ENCODE data around the gene COBL. TPM values are rescaled to one million over a fixed set of nuclear protein-coding genes. Genes with fewer than 3 reads are reported as not detected.

Gene COBL
- total and polyA plus RNA-seq, 2 of the 8 experiments (the other 6 are each of a cell fraction or from before 2014, with no cell fraction given): 13.8 to 40.4 TPM

- CTCF ChIA-PET (ENCODE audit: partially characterized antibody): interaction anchor here (1.0 to 3.3 kb wide), 7 partner anchors 13 to 127 kb away, joined by 3 to 12 read pairs (median 3); no protein-coding TSS in a partner anchor
- Histone ChIP-seq H3K9ac (replicated peaks in 1 of 4; ENCODE audit: extremely low read depth in 1 of 4, low read depth in 3 of 4, low read length in 3 of 4) (no peak overlapping the region; a peak in 1 of 7 replicates), H2BK12ac (ENCODE audit: low read depth, low read length) (no peak overlapping the region), H3K18ac (ENCODE audit: extremely low read depth, low read length) (no peak overlapping the region), H3K27ac (ENCODE audit: low read depth, low read length) (no peak overlapping the region), H3K4me1 (replicated peaks in 1 of 4; ENCODE audit: control insufficient read depth in 3 of 4, insufficient read depth in 4 of 4, low read length in 3 of 4) (peaks cover 2 to 9% (median 7%) of the 10 kb centered on the region in 4 experiments; a peak in 6 of 7 replicates), H3K4me3 (ENCODE audit: extremely low read depth in 1 of 4, insufficient read depth in 2 of 4, low read depth in 3 of 4, low read length in 4 of 4) (no peak overlapping the region), H4K20me1 (replicated peaks in 1 of 2; ENCODE audit: control insufficient read depth in 1 of 2, insufficient read depth in 2 of 2, low read length in 2 of 2) (peaks cover 0 to 3% of the 10 kb centered on the region in 2 experiments), H3K4me2 (ENCODE audit: insufficient read depth in 1 of 2, low read depth in 2 of 2, low read length in 2 of 2) (0 out of 4 replicates have a peak overlapping the region, but pooled peaks of 1 of the 2 experiments have one; percentile 18), H3K14ac (ENCODE audit: insufficient read length) (no peak overlapping the region), H2BK20ac (ENCODE audit: low read length) (no peak overlapping the region), H3K4ac (replicated peaks; ENCODE audit: insufficient read length, low read depth, low read length) (no peak overlapping the region), H3K9me3 (ENCODE audit: insufficient read depth in 2 of 2, low read depth in 1 of 2, low read length in 1 of 2) (no peaks in the 10 kb centered on the region), H2BK5ac (ENCODE audit: low read depth, low read length) (no peak overlapping the region), H3K27me3 (replicated peaks in 1 of 4; ENCODE audit: control insufficient read depth in 3 of 4, extremely low read depth in 1 of 4, insufficient read depth in 3 of 4, low read length in 3 of 4) (no peaks in the 10 kb centered on the region), H3K23me2 (ENCODE audit: low read depth, low read length) (0 out of 2 replicates have a peak, but pooled peaks cover 2% of the 10 kb centered on the region), H3K23ac (ENCODE audit: insufficient read length) (no peak overlapping the region), H2AFZ (ENCODE audit: low read length) (no peak overlapping the region), H3K36me3 (ENCODE audit: control insufficient read depth in 2 of 4, insufficient read depth in 4 of 4, low read length in 3 of 4) (peaks cover 0 to 7% (median 3%) of the 10 kb centered on the region in 4 experiments; a peak in 4 of 8 replicates), H4K91ac (replicated peaks; ENCODE audit: insufficient read length, low read length) (peak overlapping the region; percentile 2), H3K79me2 (ENCODE audit: control insufficient read depth in 1 of 2, insufficient read depth in 2 of 2, low read length in 2 of 2) (no peaks in the 10 kb centered on the region), H2BK120ac (replicated peaks; ENCODE audit: low read depth, low read length) (no peak overlapping the region), H4K8ac (ENCODE audit: extremely low read depth, insufficient read depth, low read length) (no peak overlapping the region), H4K5ac (ENCODE audit: insufficient read length, low read depth, low read length) (no peak overlapping the region), H3K79me1 (ENCODE audit: low read depth, low read length) (no peaks in the 10 kb centered on the region), H2AK5ac (ENCODE audit: low read depth, low read length) (peak overlapping the region; percentile 30; the same call in 1 of the 2 replicates), H2BK15ac (ENCODE audit: low read length) (no peak overlapping the region), H3K56ac (replicated peaks; ENCODE audit: insufficient read length, low read depth, low read length) (no peak overlapping the region)
- WGBS, 2 experiments (ENCODE audit: extremely low coverage in 1 of 2, insufficient coverage in 1 of 2, insufficient read length in 1 of 2, insufficient replicate concordance in 2 of 2, low coverage in 1 of 2, low lambda C conversion rate in 2 of 2, missing lambda C conversion rate in 1 of 2): 79% methylated on average over 6 of the region's 8 CpGs; no CpG with 5 or more reads in 1 of the 2 experiments
- no peak for FAIRE-seq
- POLR2A ChIA-PET (ENCODE audit: partially characterized antibody): no interaction called here
- DNase-seq (ENCODE audit: low read depth in 1 of 2, low spot score in 2 of 2): no peak
- no peak for TF ChIP-seq SAP30 (IDR thresholded peaks at IDR 0.05; ENCODE audit: insufficient read depth, insufficient replicate concordance, low read length)
- TF ChIP-seq CTBP2 (IDR thresholded peaks at IDR 0.05; ENCODE audit: borderline replicate concordance, insufficient read depth, insufficient read length, low read length): no peak
- no peak for TF ChIP-seq RXRA (IDR thresholded peaks at IDR 0.05; ENCODE audit: insufficient read depth, low read depth, low read length)
- no peak for TF ChIP-seq PHF8 (conservative IDR thresholded peaks at IDR 0.05; ENCODE audit: low read depth, low read length)
- TF ChIP-seq TAF7 (optimal IDR thresholded peaks at IDR 0.05; ENCODE audit: borderline replicate concordance, low read depth, low read length): no peak
- no peak for TF ChIP-seq BCL11A (IDR thresholded peaks at IDR 0.05; ENCODE audit: low read depth in 2 of 2, low read length in 2 of 2)
- no peak for TF ChIP-seq TAF1 (IDR thresholded peaks at IDR 0.05; ENCODE audit: low read depth, low read length)
- TF ChIP-seq KDM1A (IDR thresholded peaks at IDR 0.05; ENCODE audit: borderline replicate concordance, low read length): no peak
- no peak for TF ChIP-seq KDM4A (IDR thresholded peaks at IDR 0.05; ENCODE audit: low read depth, low read length, severe bottlenecking)
- no peak for TF ChIP-seq CEBPB (IDR thresholded peaks at IDR 0.05; ENCODE audit: low read depth, low read length)
- TF ChIP-seq HDAC2 (IDR thresholded peaks at IDR 0.05; ENCODE audit: borderline replicate concordance in 1 of 2, low read depth in 2 of 2, low read length in 2 of 2): no peak
Measured at GRCh38 chr7:51033727-51034520, 282.7 kb downstream of the COBL start.
